Thyroid gland (tissue), 4 donors: ENCODE data around the gene MOV10.

Experiments used
- POLR2A ChIP-seq, 2 donors: fragments of 450-650 bp; IDR thresholded peaks; one replicate each; pipeline ENCODE4 v1.6.1; 2017; ENCODE audit warnings: antibody characterized with exemption in 2 of 2, mild to moderate bottlenecking in 2 of 2, moderate library complexity in 1 of 2
- TF ChIP-seq, protein P1 (sequence below), 6 experiments: fragments of 200-600 bp in 3 of 6; fragments of 450-650 bp in 3 of 6; sonication (generic) in 3 of 6; IDR thresholded peaks; one replicate each; pipeline ENCODE4 v1.5.1; 2016 to 2019; ENCODE audit warnings: antibody characterized with exemption in 6 of 6, mild to moderate bottlenecking in 2 of 6, inconsistent platforms in 1 of 6, moderate library complexity in 1 of 6

DNA sequence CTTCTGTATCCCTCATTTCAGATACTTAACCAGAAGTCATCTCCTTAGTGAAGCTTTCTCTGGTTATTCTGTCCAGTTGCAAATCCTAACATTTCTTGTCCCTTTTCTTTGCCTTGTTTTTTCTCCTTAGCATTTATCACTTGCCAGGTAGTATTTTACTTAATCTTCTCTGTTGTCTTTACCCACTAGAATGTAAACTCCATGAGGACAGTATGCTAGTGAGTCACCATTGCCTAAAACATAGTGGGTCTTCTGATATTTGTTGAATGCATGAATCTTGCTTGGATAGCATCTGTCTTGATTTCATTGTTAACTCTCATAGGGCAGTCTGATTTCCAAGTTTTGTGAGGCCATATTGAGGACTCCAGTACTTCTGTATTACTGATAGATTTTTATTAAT is 45.2 kb upstream of the MOV10 start:
- TF ChIP-seq, protein P1, sequence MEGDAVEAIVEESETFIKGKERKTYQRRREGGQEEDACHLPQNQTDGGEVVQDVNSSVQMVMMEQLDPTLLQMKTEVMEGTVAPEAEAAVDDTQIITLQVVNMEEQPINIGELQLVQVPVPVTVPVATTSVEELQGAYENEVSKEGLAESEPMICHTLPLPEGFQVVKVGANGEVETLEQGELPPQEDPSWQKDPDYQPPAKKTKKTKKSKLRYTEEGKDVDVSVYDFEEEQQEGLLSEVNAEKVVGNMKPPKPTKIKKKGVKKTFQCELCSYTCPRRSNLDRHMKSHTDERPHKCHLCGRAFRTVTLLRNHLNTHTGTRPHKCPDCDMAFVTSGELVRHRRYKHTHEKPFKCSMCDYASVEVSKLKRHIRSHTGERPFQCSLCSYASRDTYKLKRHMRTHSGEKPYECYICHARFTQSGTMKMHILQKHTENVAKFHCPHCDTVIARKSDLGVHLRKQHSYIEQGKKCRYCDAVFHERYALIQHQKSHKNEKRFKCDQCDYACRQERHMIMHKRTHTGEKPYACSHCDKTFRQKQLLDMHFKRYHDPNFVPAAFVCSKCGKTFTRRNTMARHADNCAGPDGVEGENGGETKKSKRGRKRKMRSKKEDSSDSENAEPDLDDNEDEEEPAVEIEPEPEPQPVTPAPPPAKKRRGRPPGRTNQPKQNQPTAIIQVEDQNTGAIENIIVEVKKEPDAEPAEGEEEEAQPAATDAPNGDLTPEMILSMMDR (IDR thresholded peaks at IDR 0.05) = no peak
- TF ChIP-seq POLR2A (IDR thresholded peaks at IDR 0.05) = no peak
